ENCODE results near the gene MAGI1.

Gene MAGI1

GRCh38 chr3:65604863-65605526, 433.7 kb downstream of the MAGI1 start:
- H3K27me3 Mint-ChIP-seq: no peaks in the 10 kb centered on the region
- no peaks in the 10 kb centered on the region for H3K4me1 Mint-ChIP-seq (ENCODE audit: low read depth)
- H3K4me3 Mint-ChIP-seq: no peak overlapping the region
- H3K27ac Mint-ChIP-seq: no peak overlapping the region
- no peaks in the 10 kb centered on the region for H3K9me3 Mint-ChIP-seq (ENCODE audit: low read depth)
- H3K36me3 Mint-ChIP-seq: no peaks in the 10 kb centered on the region

GRCh38 chr3:65603631-65604030, 435.1 kb downstream of the MAGI1 start:
- Mint-ChIP-seq H3K36me3 (no peaks in the 10 kb centered on the region), H3K9me3 (ENCODE audit: low read depth) (no peaks in the 10 kb centered on the region)

GRCh38 chr3:65600888-65601287, 437.8 kb downstream of the MAGI1 start:
- Mint-ChIP-seq H3K27me3 (peaks cover 3% of the 10 kb centered on the region), H3K4me1 (ENCODE audit: low read depth) (no peaks in the 10 kb centered on the region), H3K27ac (no peak overlapping the region), H3K4me3 (no peak overlapping the region), H3K9me3 (ENCODE audit: low read depth) (no peaks in the 10 kb centered on the region), H3K36me3 (no peaks in the 10 kb centered on the region)

More at GRCh38 chr3:65603631-65604030, 435.1 kb downstream of the MAGI1 start:
- Mint-ChIP-seq H3K4me1 (ENCODE audit: low read depth) (no peaks in the 10 kb centered on the region), H3K4me3 (no peak overlapping the region), H3K27me3 (no peaks in the 10 kb centered on the region), H3K27ac (no peak overlapping the region)

GRCh38 chr3:65597952-65598413, 440.7 kb downstream of the MAGI1 start:
- H3K4me3 Mint-ChIP-seq: no peak overlapping the region
- no peaks in the 10 kb centered on the region for H3K4me1 Mint-ChIP-seq (ENCODE audit: low read depth)
- peaks cover 3% of the 10 kb centered on the region for H3K27me3 Mint-ChIP-seq
- no peak overlapping the region for H3K27ac Mint-ChIP-seq
- no peaks in the 10 kb centered on the region for H3K9me3 Mint-ChIP-seq (ENCODE audit: low read depth)
- H3K36me3 Mint-ChIP-seq: no peaks in the 10 kb centered on the region

GRCh38 chr3:65597226-65597951, 441.3 kb downstream of the MAGI1 start:
- peaks cover 3% of the 10 kb centered on the region for H3K27me3 Mint-ChIP-seq
- H3K36me3 Mint-ChIP-seq: no peaks in the 10 kb centered on the region
- H3K27ac Mint-ChIP-seq: no peak overlapping the region
- H3K4me1 Mint-ChIP-seq (ENCODE audit: low read depth): no peaks in the 10 kb centered on the region
- H3K4me3 Mint-ChIP-seq: no peak overlapping the region
- no peaks in the 10 kb centered on the region for H3K9me3 Mint-ChIP-seq (ENCODE audit: low read depth)

- Mint-ChIP-seq H3K4me3 (no peak overlapping the region), H3K27ac (no peak overlapping the region), H3K36me3 (no peaks in the 10 kb centered on the region), H3K9me3 (ENCODE audit: low read depth) (peaks cover 3% of the 10 kb centered on the region), H3K4me1 (ENCODE audit: low read depth) (no peaks in the 10 kb centered on the region), H3K27me3 (peaks cover 4% of the 10 kb centered on the region)
These were observed 442.0 kb downstream of the MAGI1 start for GRCh38 chr3:65596571-65597225.

- Mint-ChIP-seq H3K27ac (no peak overlapping the region), H3K4me3 (no peak overlapping the region), H3K27me3 (peaks cover 4% of the 10 kb centered on the region), H3K36me3 (no peaks in the 10 kb centered on the region), H3K9me3 (ENCODE audit: low read depth) (peaks cover 4% of the 10 kb centered on the region), H3K4me1 (ENCODE audit: low read depth) (no peaks in the 10 kb centered on the region)
These were observed 442.8 kb downstream of the MAGI1 start for GRCh38 chr3:65596029-65596300.

GRCh38 chr3:65595222-65596028, 443.3 kb downstream of the MAGI1 start:
- H3K9me3 Mint-ChIP-seq (ENCODE audit: low read depth): peaks cover 4% of the 10 kb centered on the region
- H3K4me1 Mint-ChIP-seq (ENCODE audit: low read depth): no peaks in the 10 kb centered on the region
- H3K4me3 Mint-ChIP-seq: no peak overlapping the region
- no peaks in the 10 kb centered on the region for H3K36me3 Mint-ChIP-seq
- no peak overlapping the region for H3K27ac Mint-ChIP-seq
- H3K27me3 Mint-ChIP-seq: peaks cover 4% of the 10 kb centered on the region

- Mint-ChIP-seq H3K4me1 (ENCODE audit: low read depth) (no peaks in the 10 kb centered on the region), H3K9me3 (ENCODE audit: low read depth) (peaks cover 4% of the 10 kb centered on the region), H3K4me3 (no peak overlapping the region), H3K27me3 (peaks cover 4% of the 10 kb centered on the region), H3K36me3 (no peaks in the 10 kb centered on the region), H3K27ac (no peak overlapping the region)
These were observed 444.7 kb downstream of the MAGI1 start for GRCh38 chr3:65593780-65594752.

- peaks cover 4% of the 10 kb centered on the region for H3K27me3 Mint-ChIP-seq
- no peak overlapping the region for H3K27ac Mint-ChIP-seq
- no peak overlapping the region for H3K4me3 Mint-ChIP-seq
- H3K9me3 Mint-ChIP-seq (ENCODE audit: low read depth): peaks cover 4% of the 10 kb centered on the region
- H3K4me1 Mint-ChIP-seq (ENCODE audit: low read depth): no peaks in the 10 kb centered on the region
- H3K36me3 Mint-ChIP-seq: no peaks in the 10 kb centered on the region
These were observed 447.4 kb downstream of the MAGI1 start for GRCh38 chr3:65591313-65591712.

GRCh38 chr3:65588884-65589283, 449.8 kb downstream of the MAGI1 start:
- H3K4me3 Mint-ChIP-seq: no peak overlapping the region
- no peaks in the 10 kb centered on the region for H3K36me3 Mint-ChIP-seq
- peaks cover 4% of the 10 kb centered on the region for H3K9me3 Mint-ChIP-seq (ENCODE audit: low read depth)
- no peak overlapping the region for H3K27ac Mint-ChIP-seq
- H3K4me1 Mint-ChIP-seq (ENCODE audit: low read depth): no peaks in the 10 kb centered on the region
- H3K27me3 Mint-ChIP-seq: peaks cover 1% of the 10 kb centered on the region

- no peak overlapping the region for H3K27ac Mint-ChIP-seq
- H3K9me3 Mint-ChIP-seq (ENCODE audit: low read depth): peaks cover 4% of the 10 kb centered on the region
- H3K4me1 Mint-ChIP-seq (ENCODE audit: low read depth): no peaks in the 10 kb centered on the region
- no peak overlapping the region for H3K4me3 Mint-ChIP-seq
- H3K27me3 Mint-ChIP-seq: peaks cover 1% of the 10 kb centered on the region
- H3K36me3 Mint-ChIP-seq: no peaks in the 10 kb centered on the region
These were observed 450.9 kb downstream of the MAGI1 start for GRCh38 chr3:65587650-65588439.

- no peak overlapping the region for H3K27ac Mint-ChIP-seq
- no peaks in the 10 kb centered on the region for H3K4me1 Mint-ChIP-seq (ENCODE audit: low read depth)
- H3K9me3 Mint-ChIP-seq (ENCODE audit: low read depth): no peaks in the 10 kb centered on the region
- H3K4me3 Mint-ChIP-seq: no peak overlapping the region
- no peaks in the 10 kb centered on the region for H3K27me3 Mint-ChIP-seq
- H3K36me3 Mint-ChIP-seq: no peaks in the 10 kb centered on the region
These were observed 453.8 kb downstream of the MAGI1 start for GRCh38 chr3:65584913-65585312.
